GM21381 (cell line): Measurements from ENCODE around the gene ARHGAP26.
"Not testable (repeated sequence)": the region's sequence is repeated elsewhere in the genome, so short reads cannot be mapped to it uniquely, and the experiment has no call there.

Source experiments
- ATAC-seq: cut with Tn5 transposase; IDR thresholded peaks from one replicate; pipeline ENCODE4 v1.9.1; 2021; ENCODE audit warnings: mild to moderate bottlenecking, moderate library complexity; ENCODE audit not compliant: unreplicated experiment

ARHGAP26 gene

DNA sequence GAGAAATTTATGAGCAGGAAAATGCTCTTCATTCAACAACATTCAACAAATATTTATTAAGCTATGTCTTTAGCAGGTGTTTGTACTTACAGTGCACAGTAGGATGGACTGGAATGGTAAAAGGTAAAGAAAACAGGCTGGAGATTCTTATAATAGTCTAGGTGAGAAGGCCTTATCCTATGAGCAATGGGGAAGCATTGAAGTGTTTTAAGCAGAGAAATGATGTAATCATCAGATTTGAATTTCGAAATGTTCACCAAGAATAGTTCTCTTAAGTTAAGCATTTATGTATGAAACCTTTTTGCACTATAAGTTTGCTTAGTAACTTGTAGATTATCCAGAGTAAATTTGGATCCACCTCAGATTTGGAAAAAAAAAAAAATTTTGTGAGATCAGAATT lies 424.0 kb downstream of the ARHGAP26 start:
- no peak for ATAC-seq

DNA sequence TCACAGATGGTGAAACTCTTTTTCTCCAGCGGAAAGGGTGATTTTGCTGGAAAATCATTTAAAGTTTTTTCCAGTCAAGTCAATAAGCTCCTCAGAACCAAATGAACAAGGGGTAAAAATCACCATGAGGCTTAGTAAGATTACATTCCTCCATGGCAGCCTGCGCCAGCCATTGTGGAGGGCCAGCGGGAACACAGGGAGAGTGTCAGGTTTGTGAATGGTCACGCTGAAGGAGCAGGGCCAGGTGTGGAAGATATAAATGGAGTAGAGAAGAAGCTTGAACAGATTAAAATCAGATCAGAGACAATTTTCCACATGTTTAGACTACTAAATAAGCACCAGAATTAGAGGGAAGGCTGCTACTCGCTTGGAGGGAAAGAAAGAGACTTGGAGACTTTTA lies 424.5 kb downstream of the ARHGAP26 start:
- no peak for ATAC-seq

DNA sequence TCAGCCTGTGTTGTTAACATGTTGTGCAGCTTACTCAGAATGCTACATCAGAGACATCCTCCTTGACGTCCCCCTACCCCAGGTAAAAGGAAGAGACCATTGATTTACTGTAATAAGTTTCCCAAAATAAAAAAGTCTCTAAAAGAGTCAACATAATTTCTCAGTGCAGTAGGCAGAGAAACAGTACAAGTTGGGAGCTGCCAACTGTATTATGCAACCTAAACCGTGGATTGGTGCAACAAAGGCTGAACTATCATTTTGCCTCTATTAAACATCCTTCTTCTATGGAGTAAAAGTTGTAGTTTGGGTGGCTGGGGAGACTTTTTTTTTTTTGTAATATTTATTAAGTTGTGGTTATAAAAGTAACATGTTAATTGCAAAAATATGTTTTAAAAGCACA lies 425.3 kb downstream of the ARHGAP26 start:
- ATAC-seq: no peak

DNA sequence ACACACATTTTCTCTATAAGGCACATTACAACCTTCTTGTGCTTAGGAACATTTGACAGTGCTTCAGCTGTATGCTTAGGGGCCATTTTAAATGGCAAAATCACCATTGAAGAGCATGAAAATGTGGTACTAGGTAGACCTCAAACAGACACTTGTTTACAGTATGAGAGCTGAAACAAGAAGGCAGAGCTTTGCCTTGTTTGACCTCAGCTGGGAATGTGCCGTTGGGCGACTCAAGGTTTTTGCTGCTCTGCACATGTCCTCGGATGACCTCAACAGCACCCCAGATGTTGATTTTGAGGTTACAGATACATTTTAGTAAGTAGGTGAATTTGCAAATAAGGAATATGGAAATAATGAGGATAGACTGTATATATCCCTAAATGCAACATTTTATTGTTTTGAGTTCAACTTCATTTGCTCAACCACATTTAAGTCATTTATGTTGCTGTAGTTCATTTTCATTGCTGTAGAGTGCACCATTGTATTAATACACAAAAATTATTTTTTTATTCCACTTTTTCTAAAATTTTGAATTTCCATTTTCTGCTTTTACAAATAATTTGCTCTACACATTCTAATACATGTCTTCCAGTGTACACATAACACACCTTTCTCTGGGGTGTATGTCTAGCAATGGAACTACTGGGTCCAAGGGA lies 426.6 kb downstream of the ARHGAP26 start:
- ATAC-seq: no peak

DNA sequence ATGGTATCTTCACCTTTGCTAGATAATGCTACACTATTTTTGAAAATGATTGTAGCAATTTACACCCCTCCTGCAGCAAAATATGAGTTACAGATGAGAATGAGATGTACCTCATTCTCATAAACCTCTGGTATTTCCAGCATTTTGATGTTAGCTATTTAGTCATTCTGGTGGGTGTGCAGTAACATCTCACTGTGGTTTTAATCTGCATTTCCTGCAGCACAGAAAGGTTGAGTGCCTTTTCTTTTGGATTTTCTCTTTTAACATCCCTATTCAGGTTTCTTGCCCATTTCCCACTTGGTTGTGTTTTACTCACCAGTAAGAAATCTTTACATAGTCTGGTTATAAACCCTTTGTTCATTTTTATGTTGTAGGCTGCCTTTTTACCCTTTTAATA lies 427.1 kb downstream of the ARHGAP26 start:
- ATAC-seq: no peak

DNA sequence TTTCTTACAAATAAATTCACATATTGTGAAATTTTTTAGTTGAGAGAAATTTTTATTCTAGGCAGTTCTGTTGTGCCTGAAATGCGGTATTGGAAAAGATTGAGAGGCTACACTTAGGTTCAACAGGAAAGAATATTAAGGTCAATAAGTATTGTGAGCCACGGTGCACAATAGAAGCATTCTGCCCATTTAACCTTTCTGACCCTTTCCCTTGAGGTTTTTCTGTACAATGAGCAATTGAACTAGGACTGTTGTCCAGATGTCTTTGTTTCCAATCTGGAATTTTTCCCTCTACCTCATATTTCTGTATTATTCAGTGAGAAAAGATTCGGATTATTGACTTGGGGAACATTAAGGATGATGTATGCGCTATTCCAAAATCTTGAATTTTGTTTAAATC lies 428.2 kb downstream of the ARHGAP26 start:
- ATAC-seq: no peak

DNA sequence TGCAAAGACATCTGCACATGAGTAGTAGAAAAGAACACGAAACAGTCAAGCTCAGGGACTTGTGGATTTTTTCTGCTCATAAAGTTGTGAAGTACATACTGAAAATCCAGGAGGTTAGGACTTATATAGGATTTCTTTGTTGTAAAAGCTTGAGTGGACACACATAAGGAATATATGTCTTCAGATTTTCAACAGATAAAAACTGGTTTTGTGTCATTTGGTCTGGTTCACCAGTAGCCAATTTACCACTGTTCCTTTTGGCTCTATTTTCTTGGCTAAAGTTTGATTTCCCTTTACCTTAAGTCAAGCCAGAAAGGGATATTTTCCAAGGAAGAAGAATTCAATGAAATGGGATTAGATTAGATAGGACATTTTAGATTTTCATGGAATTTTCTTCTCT lies 429.0 kb downstream of the ARHGAP26 start:
- ATAC-seq: no peak

DNA sequence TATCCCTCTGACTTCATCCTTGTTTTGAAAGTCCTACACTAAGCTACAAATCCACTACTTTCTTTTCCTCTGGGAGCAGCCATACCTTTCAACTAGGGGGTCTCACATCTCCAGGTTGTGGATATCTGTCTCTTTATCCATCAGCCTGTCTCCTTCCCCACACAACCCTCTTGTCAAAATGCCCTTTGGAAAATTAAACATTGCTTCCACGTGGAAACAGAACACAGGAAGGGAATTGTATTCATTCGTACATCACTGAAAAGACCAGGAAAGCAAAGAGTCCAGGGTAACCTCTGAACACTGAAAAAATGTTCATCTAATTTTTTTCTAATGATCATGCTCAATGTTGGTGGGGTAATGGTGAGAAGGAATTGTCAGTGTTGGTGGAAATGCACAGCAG lies 429.7 kb downstream of the ARHGAP26 start:
- ATAC-seq: no peak

DNA sequence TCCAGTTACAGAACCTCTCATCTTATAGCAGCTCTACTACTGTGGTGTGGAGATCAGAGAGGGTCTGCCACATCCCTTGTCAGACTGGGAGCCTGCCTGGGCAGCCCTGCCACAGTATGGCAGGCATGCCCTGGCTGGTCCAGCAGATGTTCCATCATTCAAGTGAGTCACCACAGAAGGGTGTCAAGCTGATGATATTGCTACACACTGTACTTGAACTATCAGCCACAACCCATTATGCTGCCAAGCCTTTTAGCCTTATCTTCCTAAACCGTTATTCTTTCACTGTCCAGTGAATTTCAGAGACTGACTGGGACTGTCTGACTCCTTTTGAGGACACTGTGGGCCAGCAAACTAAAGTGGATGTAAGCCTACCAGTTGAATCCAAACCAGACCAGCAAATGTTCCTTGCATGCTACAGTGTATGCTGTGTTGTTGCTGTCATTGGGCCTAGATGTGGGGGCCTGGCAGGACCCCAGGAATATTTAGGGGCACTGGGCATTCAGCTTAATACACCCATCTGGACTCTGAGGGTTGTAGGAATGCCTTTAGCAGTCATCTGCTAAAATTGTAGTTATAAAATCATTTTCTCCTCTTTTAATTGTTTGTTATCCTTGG lies 430.7 kb downstream of the ARHGAP26 start:
- ATAC-seq: no peak

DNA sequence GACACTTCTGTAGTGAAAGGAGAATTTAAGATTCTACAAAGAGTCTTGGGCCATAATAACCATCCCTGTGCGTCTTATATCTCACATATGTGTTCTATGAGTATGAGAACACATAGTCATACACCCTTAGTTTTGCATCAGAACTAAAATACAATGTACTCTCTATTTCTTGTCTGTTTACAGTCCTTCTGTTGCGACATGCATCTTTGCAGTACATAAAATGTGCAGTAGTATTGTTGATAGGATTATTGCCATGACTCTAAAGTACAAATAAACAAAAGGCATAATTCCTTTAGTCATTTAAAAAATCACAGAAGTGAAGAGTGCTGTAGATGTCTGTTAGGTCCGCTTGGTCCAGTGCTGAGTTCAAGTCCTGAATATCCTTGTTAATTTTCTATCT lies 431.4 kb downstream of the ARHGAP26 start:
- ATAC-seq: no peak

DNA sequence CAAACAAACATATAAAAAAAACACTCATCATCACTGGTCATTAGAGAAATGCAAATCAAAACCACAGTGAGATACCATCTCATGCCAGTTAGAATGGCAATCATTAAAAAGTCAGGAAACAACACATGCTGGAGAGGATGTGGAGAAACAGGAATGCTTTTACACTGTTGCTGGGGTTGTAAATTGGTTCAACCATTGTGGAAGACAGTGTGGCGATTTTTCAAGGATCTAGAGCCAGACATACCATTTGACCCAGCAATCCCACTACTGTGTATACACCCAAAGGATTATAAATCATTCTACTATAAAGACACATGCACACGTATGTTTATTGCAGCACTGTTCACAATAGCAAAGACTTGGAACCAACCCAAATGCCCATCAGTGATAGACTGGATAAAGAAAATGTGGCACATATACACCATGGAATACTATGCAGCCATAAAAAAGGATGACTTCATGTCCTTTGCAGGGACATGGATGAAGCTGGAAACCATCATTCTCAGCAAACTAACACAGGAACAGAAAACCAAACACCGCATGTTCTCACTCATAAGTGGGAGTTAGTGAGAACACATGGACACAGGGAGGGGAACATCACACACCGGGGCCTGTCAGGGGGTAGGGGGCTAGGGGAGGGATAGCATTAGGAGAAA lies 433.3 kb downstream of the ARHGAP26 start:
- ATAC-seq: not testable (repeated sequence)

DNA sequence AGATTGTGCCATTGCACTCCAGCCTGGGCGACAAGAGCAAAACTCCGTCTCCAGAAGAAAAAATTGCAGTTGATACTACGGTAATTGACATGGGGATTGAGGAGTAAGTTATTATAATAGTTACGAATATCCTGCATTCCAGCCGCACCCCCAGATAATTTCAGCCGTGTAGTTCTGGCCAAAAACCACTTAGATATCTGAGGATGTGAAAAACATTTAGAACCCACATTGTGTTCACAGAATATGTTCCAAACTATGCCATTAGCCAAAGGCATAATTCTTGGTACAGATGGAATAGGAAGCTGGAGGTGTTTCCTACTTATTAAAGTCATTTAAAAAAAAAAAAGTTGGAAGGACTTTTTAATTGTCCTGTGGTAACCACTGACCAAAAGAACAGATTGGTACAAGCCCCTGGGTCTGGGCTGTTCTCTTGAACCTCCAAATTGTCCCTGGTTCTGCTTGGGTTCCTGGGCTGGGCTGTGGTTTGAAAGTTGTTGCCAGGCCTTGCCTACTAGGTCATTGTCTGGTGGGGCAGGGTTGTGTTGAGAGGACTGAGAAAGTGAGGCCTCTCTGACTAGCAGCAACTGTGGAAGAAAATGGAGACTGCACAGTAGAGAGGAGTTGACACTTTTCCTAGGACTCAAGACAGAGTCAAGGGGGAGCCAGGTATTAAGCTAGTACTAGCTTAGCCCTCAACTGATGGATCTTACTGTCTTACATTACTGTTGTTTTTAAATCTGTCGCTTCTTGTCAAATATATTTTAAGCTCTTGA lies 434.5 kb downstream of the ARHGAP26 start:
- ATAC-seq: no peak

DNA sequence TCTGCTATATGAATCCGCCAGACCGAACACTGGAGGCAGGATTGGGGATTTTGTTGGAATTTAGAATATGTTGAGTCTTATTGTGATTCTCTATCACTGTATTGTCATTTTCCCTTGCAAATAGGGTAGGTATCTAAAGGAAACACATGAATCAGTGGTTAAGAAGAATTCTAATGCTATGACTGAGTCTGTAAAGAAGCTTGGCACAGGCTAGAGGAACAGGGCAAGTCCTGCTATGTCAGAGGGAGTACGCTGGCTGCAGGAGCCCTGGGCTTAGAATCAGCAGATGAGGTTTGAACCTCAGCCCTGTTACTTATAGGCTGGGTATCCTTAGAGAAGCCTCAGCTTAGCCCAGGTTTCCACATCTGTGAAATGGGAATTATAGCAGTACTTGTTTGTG lies 435.2 kb downstream of the ARHGAP26 start:
- ATAC-seq: no peak

DNA sequence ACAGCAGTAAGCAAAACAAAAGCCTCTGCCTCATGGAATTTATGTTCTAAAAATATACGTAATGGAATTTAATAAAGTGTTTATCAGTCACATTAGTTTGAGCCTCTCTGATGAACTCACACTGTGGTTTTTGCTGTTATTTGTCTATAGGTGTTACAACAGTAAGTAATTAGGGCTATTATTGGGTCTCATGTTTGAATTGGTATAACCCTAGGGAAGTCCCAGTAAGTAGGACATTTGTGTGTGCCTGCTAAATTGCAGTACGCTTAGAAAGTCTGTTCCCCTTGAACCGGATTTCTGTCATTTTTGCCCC lies 435.7 kb downstream of the ARHGAP26 start:
- ATAC-seq: peak; percentile 34

DNA sequence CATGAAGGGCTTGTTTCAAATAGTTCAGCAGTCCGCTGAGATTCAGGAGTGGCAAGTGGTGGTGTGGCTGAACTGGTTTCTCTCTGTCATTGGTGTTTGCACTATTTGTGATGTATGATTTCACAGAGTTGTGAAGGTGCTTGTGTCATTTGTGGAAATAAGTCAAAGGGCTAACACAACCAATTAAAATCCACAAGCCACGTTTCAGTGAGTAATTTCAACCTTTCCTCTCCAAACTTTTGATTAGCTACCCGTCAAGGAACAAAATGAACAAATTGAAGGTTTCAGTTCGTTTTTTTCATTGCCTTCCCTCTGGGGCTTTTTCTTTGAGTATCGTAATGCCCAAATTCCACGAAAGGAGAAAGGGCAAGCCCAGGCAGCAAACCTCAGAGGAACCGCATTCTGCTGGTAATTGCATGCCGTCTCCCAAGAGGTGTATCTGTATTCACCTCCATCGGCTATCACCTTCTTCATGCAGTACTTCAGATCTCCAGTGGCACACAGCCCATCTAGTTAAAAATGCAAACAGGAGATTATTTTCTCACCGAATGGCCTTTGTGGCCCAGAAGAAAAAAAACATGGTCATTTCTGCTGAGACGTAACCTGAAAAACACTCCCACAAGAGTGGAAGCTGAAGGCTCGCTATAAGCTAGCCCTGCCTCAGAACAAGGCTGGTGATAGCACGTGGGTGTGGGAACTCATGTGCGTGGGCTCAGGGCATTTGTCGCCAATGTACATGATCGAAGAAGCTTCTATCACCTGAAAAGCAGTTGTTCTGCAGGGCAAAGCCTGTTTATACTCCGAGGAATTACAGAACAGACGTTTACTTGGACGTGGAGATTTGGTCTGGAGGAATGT lies 436.2 kb downstream of the ARHGAP26 start:
- ATAC-seq: peak; percentile 48

DNA sequence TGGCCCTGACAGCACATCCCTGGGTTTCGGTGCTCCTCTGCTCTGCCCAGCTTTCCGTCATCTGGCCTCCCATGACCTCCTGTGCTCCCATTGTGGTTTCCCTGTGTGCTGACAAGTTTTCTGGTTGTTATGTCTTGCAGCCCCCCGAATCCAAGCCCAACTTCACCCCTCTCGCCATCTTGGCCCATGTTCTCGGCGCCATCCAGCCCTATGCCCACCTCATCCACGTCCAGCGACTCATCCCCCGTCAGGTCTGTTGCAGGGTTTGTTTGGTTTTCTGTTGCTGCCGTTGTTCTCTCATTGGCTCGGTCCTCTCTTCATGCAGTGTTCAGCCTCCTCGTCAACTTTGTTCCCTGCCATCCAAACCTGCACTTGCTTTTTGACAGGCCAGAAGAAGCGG lies 436.9 kb downstream of the ARHGAP26 start:
- no peak for ATAC-seq

DNA sequence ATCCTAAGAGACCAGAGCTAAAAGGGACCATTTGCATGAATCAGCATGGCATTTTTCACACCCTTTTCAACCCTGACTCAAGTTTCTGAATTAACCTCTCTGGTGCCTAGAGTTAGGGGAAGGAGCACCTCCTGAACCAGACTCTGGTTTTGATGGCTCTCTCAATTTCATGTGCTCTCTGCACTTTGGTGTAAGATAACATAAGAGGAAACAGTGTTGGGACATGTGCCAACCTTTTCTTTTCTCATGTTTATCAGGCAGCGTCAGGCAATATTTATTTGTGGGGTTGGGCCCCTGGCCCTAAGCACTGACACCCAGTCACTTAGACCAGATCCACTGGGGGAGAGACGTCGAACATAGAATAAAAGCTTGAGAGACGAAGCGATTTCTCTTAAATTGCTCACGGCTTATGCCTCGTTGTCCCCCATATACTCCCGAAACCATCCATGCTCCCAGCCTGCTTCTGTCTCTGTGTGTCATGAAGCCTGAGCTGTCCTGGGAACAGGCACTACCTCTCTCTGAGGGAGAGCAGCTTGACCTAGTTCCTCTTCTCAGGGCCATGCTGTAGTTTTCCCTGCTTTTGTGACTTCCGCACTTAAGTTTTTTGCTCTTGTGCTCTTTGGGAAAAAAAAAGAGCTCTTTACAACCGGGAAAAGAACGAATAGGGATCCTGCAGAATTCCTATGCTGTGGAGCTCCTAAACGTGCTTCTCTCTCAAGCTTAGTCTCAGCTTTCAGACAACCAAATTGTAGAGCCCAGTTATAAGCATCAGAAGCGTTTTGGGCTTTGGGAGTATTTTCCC lies 437.6 kb downstream of the ARHGAP26 start:
- ATAC-seq: no peak

DNA sequence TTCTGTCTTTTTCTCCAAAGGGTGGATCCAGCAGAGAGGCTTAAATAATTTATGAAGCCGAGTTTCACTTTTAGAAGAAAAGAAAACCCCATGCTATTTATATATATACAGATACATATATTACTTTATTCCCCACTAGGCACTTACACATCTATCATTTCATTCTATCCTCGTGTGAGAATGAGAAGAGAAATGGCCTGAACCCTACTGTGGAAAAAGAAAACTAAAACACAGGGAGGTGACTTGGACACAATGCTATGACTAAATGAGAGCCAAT lies 438.1 kb downstream of the ARHGAP26 start:
- ATAC-seq: no peak

DNA sequence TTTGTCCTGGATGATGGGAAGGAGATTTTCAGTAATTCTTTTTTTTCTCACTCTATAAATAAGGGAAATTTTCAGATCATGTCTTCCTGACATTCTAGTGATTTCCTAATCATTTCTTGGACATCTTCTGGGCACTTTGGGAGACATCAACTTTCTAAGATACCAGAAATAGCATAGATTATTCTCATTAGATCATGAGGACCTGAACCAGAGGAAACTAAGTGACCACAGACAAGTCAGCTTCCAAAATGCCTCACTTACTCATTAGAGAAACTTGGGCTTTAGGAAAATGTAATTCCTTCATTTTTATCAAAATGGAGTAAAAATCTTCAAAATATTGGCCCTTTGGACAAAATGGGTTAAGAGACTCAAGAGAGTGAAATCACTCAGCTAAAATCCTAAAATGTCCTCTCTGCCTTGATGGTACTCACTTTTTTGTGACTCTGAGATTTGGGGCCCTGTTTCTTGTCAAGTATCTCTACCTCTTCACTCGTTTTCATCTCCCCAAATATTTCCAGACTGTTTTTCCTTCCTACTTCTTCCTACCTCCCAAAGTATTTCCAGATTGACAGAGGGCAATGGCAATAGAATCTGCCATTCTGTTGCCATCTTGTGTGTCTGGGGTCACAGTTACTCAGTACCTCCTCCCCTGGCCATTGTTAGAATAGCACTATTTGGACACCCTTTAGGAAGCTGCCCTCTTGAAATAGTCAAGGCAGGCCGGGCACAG lies 438.8 kb downstream of the ARHGAP26 start:
- no peak for ATAC-seq
